ENCODE data around the gene NOS1AP.

- TF ChIP-seq CTCF (IDR thresholded peaks at IDR 0.05) (no peak), POLR2A (IDR thresholded peaks at IDR 0.05) (no peak)
Measured at GRCh38 chr1:162020150-162020549, 49.3 kb upstream of the NOS1AP start.

Data from body of pancreas (tissue), 4 donors.